A549 (cell line): ENCODE data around the gene TUBB1. TPM values are rescaled to one million over a fixed set of nuclear protein-coding genes. Genes with fewer than 3 reads are reported as not detected.
A peak's percentile ranks its signal among the peaks of the same experiment; 100 is the strongest.
"Not testable (repeated sequence)": the region's sequence is repeated elsewhere in the genome, so short reads cannot be mapped to it uniquely, and the experiment has no call there.

Experiments
- ATAC-seq, 2 experiments: fragments of 200-7000 bp in 1 of 2; fragments of >200 bp in 1 of 2; cut with Nextera tagmentation in 1 of 2; cut with Tn5 transposase in 1 of 2; 3 replicates each; pipeline versions ENCODE4 v1.8.0 to v1.9.1; 2018 to 2020; ENCODE audit warnings: mild to moderate bottlenecking in 1 of 2, moderate library complexity in 1 of 2
- CTCF ChIA-PET: fragments of 300-600 bp; sonication (Branson Sonifier 250); formaldehyde crosslinking; extraction: SDS; loops from one replicate; lab custom pipeline; 2021; ENCODE audit warnings: antibody characterized with exemption, inconsistent platforms; lab: Yijun Ruan, JAX
- POLR2A ChIA-PET: fragments of 350-600 bp; formaldehyde crosslinking; extraction: SDS; loops from one replicate; lab custom pipeline; 2021; ENCODE audit warnings: antibody characterized with exemption, inconsistent platforms; lab: Yijun Ruan, JAX
- DNase-seq, 2 experiments: peaks; one replicate each; pipeline versions ENCODE4 v3.0.0 to v3.0.0-alpha.2; 2011 to 2016; ENCODE audit warnings: low read depth in 1 of 2, low spot score in 1 of 2
- FAIRE-seq: peaks from 2 replicates; lab custom pipeline; 2011; peaks lifted over from hg19 to GRCh38; lab: Jason Lieb, UNC
- H3K27ac ChIP-seq, 2 experiments: fragments of >200 bp; sonication (Bioruptor Twin); formaldehyde crosslinking; 3 replicates each; pipeline ENCODE4 v1.5.1; 2016 to 2017
- H3K4me1 ChIP-seq: fragments of >200 bp; sonication (Bioruptor Twin); formaldehyde crosslinking; 3 replicates; pipeline ENCODE4 v1.6.1; 2016
- H3K4me2 ChIP-seq: fragments of >200 bp; sonication (Bioruptor Twin); formaldehyde crosslinking; 3 replicates; pipeline ENCODE4 v1.6.1; 2016
- H3K4me3 ChIP-seq: fragments of >200 bp; sonication (Bioruptor Twin); formaldehyde crosslinking; 3 replicates; pipeline ENCODE4 v1.5.1; 2016
- H3K9me3 ChIP-seq: fragments of >200 bp; sonication (Bioruptor Twin); formaldehyde crosslinking; 3 replicates; pipeline ENCODE4 v1.6.1; 2016
- BHLHE40 ChIP-seq: IDR thresholded peaks from 2 replicates; pipeline ENCODE4 v1.6.1; 2012; ENCODE audit warnings: low read depth, low read length, inconsistent platforms
- CBX2 ChIP-seq: fragments of 200-600 bp; sonication (generic); IDR thresholded peaks from 2 replicates; pipeline ENCODE4 v1.6.1; 2016; ENCODE audit warnings: low read depth, mild to moderate bottlenecking, borderline replicate concordance
- CBX8 ChIP-seq: fragments of 200-600 bp; sonication (generic); IDR thresholded peaks from 2 replicates; pipeline ENCODE4 v1.6.1; 2016
- FOSL2 ChIP-seq, 2 experiments: fragments of 450-650 bp in 1 of 2; fragments of >200 bp in 1 of 2; sonication (Bioruptor Twin) in 1 of 2; formaldehyde crosslinking; IDR thresholded peaks; 2 replicates each; pipeline versions ENCODE4 v1.5.0 to v1.6.1; 2016 to 2020; ENCODE audit warnings: mild to moderate bottlenecking in 1 of 2, moderate library complexity in 1 of 2
- GATA3 ChIP-seq: IDR thresholded peaks from 2 replicates; pipeline ENCODE4 v1.6.1; 2012; ENCODE audit warnings: borderline replicate concordance
- HOXB13 ChIP-seq: fragments of 250-450 bp; sonication (Bioruptor Pico); IDR thresholded peaks from 2 replicates; pipeline ENCODE4 v1.5.0; 2020; ENCODE audit warnings: low read depth, mild to moderate bottlenecking, moderate library complexity
- KDM1A ChIP-seq: fragments of 200-600 bp; sonication (generic); IDR thresholded peaks from 2 replicates; pipeline ENCODE4 v1.6.1; 2016; ENCODE audit warnings: low read depth, mild to moderate bottlenecking
- KDM5A ChIP-seq: fragments of 200-600 bp; sonication (generic); IDR thresholded peaks from 2 replicates; pipeline ENCODE4 v1.6.1; 2016; ENCODE audit warnings: antibody characterized with exemption, mild to moderate bottlenecking
- MAX ChIP-seq: IDR thresholded peaks from 2 replicates; pipeline ENCODE4 v1.6.1; 2012
- MAZ ChIP-seq: fragments of 150-350 bp; IDR thresholded peaks from 2 replicates; pipeline ENCODE4 v1.6.1; 2014; ENCODE audit warnings: antibody characterized with exemption, low read depth, low read length, borderline replicate concordance
- MYC ChIP-seq: IDR thresholded peaks from 2 replicates; pipeline ENCODE4 v1.6.1; 2012; ENCODE audit warnings: mild to moderate bottlenecking, inconsistent platforms, low read length, improper control_type of control experiment, borderline replicate concordance
- NFE2L2 ChIP-seq: fragments of 150-350 bp; conservative IDR thresholded peaks from 2 replicates; pipeline ENCODE4 v1.6.1; 2014; ENCODE audit warnings: low read length
- RARB ChIP-seq: fragments of 250-450 bp; sonication (Bioruptor Pico); IDR thresholded peaks from 2 replicates; pipeline ENCODE4 v1.8.0; 2021; ENCODE audit warnings: mild to moderate bottlenecking, moderate library complexity
- RFX5 ChIP-seq: fragments of 450-650 bp; IDR thresholded peaks from 2 replicates; pipeline ENCODE4 v1.7.1; 2014; ENCODE audit warnings: antibody characterized with exemption, mild to moderate bottlenecking, moderate library complexity
- TFCP2L1 ChIP-seq: fragments of 250-450 bp; sonication (Bioruptor Pico); IDR thresholded peaks from 2 replicates; pipeline ENCODE4 v1.5.0; 2021; ENCODE audit warnings: mild to moderate bottlenecking
- ZC3H11A ChIP-seq: fragments of 450-650 bp; IDR thresholded peaks from 2 replicates; pipeline ENCODE4 v1.6.1; 2014; ENCODE audit warnings: antibody characterized with exemption, mild to moderate bottlenecking
- ZFP36 ChIP-seq: fragments of 450-650 bp; IDR thresholded peaks from 2 replicates; pipeline ENCODE4 v1.6.1; 2014; ENCODE audit warnings: borderline replicate concordance; ENCODE audit not compliant: partially characterized antibody
- ZNF302 ChIP-seq: fragments of 250-450 bp; sonication (Bioruptor Pico); IDR thresholded peaks from 2 replicates; pipeline ENCODE4 v1.9.0; 2021; ENCODE audit warnings: inconsistent platforms, mild to moderate bottlenecking, moderate library complexity
- WGBS: methylation state at CpG from one replicate; pipeline ENCODE4 v1.1.6; 2017; ENCODE audit errors: missing lambda C conversion rate; 5-methylcytosine and 5-hydroxymethylcytosine counted together
- polyA plus RNA-seq, 4 experiments: library from polyadenylated mRNA; depleted of rRNA in 3 of 4; stranded (reverse); fragments of >200 nt; fragmentation: RNase III in 1 of 4; extraction: RNeasy Plus Mini Kit Qiagen cat#74134 plus additional on column Dnase treatment in 1 of 4; gene quantifications; 2 replicates in 3 of 4; 3 replicates in 1 of 4; pipeline ENCODE4 v1.2.3, GENCODE V29; 2011 to 2017

TUBB1 gene
- polyA plus RNA-seq, 2 of the 4 experiments (the other 2 are of a cell fraction): 0.03 TPM; not detected in 1

- no peak for ATAC-seq
- no peak for DNase-seq
- Histone ChIP-seq H3K9me3 (no peaks in the 10 kb centered on the region), H3K4me3 (no peak overlapping the region), H3K4me1 (peaks cover 35% of the 10 kb centered on the region; the same call in 2 of the 3 replicates), H3K27ac (no peak overlapping the region), H3K4me2 (no peak overlapping the region)
- TF ChIP-seq RFX5 (no peak), KDM1A (no peak), NFE2L2 (no peak), BHLHE40 (no peak), FOSL2 (IDR thresholded peaks at IDR 0.05) (no peak), FOSL2 (CRISPR knock-in tag; IDR thresholded peaks at IDR 0.05) (no peak)
- CTCF ChIA-PET: interaction anchor here (1.9 kb wide), 1 partner anchor 167 kb away, joined by 4 read pairs; no protein-coding TSS in a partner anchor
- FAIRE-seq: no peak
- 97% methylated on average over 12 of the region's 12 CpGs for WGBS
- POLR2A ChIA-PET: no interaction called here
These were observed 18.2 kb downstream of the TUBB1 start for GRCh38 chr20:59037386-59037785.

- ChIA-PET POLR2A (no interaction called here), CTCF (no interaction called here)
- no peak for ATAC-seq
- DNase-seq: no peak
- Histone ChIP-seq H3K27ac (no peak overlapping the region), H3K4me1 (peaks cover 34% of the 10 kb centered on the region), H3K9me3 (no peaks in the 10 kb centered on the region), H3K4me3 (no peak overlapping the region), H3K4me2 (peak overlapping the region; percentile 92; the same call in 2 of the 3 replicates)
- FAIRE-seq: no peak
- TF ChIP-seq RARB (no peak), ZNF302 (no peak)
- 89% methylated on average over 1 of the region's 1 CpG for WGBS
These were observed 20.0 kb downstream of the TUBB1 start for GRCh38 chr20:59039233-59039632.

GRCh38 chr20:59040667-59041066, 21.4 kb downstream of the TUBB1 start:
- FAIRE-seq: no peak
- 93% methylated on average over 5 of the region's 5 CpGs for WGBS

GRCh38 chr20:59041487-59041886, 22.3 kb downstream of the TUBB1 start:
- ChIA-PET POLR2A (interaction anchor here (2.9 kb wide), 1 partner anchor 9 kb away, joined by 34 read pairs; the partner anchor contains the start of gene ATP5F1E), CTCF (interaction anchor here (0.6 to 2.5 kb wide), 2 partner anchors 9 to 14 kb away, joined by 3 to 6 read pairs; no protein-coding TSS in a partner anchor)
- not testable (repeated sequence) for H3K9me3 ChIP-seq, DNase-seq, FAIRE-seq, ATAC-seq
- Histone ChIP-seq H3K4me2 (peak overlapping the region; percentile 92), H3K27ac (peak overlapping the region; percentile 93 to 94; a peak in 5 of 6 replicates), H3K4me1 (peaks cover 34% of the 10 kb centered on the region), H3K4me3 (peak overlapping the region; percentile 86)
- 81% methylated on average over 16 of the region's 16 CpGs for WGBS

More at GRCh38 chr20:59040667-59041066, 21.4 kb downstream of the TUBB1 start:
- Histone ChIP-seq H3K4me3 (peak overlapping the region; percentile 86; the same call in 2 of the 3 replicates), H3K27ac (no peak overlapping the region), H3K4me2 (peak overlapping the region; percentile 92), H3K4me1 (peaks cover 34% of the 10 kb centered on the region), H3K9me3 (no peaks in the 10 kb centered on the region)
- ATAC-seq (no peak), DNase-seq (no peak)
- ChIA-PET POLR2A (interaction anchor here (1.5 kb wide), 1 partner anchor 8 kb away, joined by 6 read pairs; the partner anchor contains the start of gene ATP5F1E), CTCF (interaction anchor here (2.5 kb wide), 1 partner anchor 10 kb away, joined by 6 read pairs; no protein-coding TSS in a partner anchor)
- TF ChIP-seq ZC3H11A: no peak
- no peak for TF ChIP-seq FOSL2 (IDR thresholded peaks at IDR 0.05)
- TF ChIP-seq FOSL2 (CRISPR knock-in tag; IDR thresholded peaks at IDR 0.05): no peak
- no peak for TF ChIP-seq MAX
- TF ChIP-seq KDM5A: no peak
- TF ChIP-seq GATA3: no peak
- TF ChIP-seq ZFP36: no peak
- TF ChIP-seq HOXB13: no peak
- TF ChIP-seq MAZ: no peak
- TF ChIP-seq CBX8: no peak
- no peak for TF ChIP-seq MYC
- TF ChIP-seq CBX2: no peak
- no peak for TF ChIP-seq TFCP2L1 (CRISPR knock-in tag)
